ENCODE measurements around the gene SLC8A1. TPM values are rescaled to one million over a fixed set of nuclear protein-coding genes. Genes with fewer than 3 reads are reported as not detected.

Gene SLC8A1
- total RNA-seq, 1 donor from 2014 or later = 958 TPM

GRCh38 chr2:40466332-40466906, 14.5 kb upstream of the SLC8A1 start:
- ATAC-seq (ENCODE audit: poor library complexity) (no peak), DNase-seq (no peak)
- intact Hi-C loops (cut with DNase I) = no loop called here

GRCh38 chr2:40463112-40463511, 11.2 kb upstream of the SLC8A1 start:
- ATAC-seq (ENCODE audit: poor library complexity) (no peak), DNase-seq (no peak)
- intact Hi-C loops (cut with DNase I) = no loop called here

DNA sequence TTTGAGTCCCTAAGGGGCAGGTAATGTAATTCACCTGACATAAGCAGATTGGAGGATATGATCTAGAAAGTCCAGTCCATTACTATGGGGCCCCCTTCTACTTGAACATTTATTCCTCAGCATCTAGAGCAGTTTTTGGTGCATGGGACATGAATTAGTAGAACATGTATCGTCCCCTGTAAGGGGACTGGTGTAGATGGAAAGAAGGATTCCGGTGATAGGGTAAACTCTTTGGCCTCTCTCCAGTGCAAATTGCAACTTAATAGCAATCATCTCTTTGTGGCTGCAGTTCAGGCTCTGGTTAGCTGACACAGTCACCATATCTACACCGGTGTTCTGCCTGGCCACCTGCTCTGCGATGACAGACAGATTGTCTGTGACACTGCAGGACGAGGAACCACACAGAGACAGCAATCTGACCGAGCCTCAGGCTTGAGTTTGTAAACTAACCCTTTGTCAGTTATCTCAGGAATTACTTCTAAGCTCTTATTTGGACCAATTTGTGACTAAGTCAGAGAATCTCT, 6.4 kb upstream of the SLC8A1 start:
- DNase-seq (no peak), ATAC-seq (ENCODE audit: poor library complexity) (peak; percentile 39)
- intact Hi-C loops (cut with DNase I) = loop anchor here (10.0 kb wide), 1 partner anchor 86 kb away; no protein-coding TSS in a partner anchor

DNA sequence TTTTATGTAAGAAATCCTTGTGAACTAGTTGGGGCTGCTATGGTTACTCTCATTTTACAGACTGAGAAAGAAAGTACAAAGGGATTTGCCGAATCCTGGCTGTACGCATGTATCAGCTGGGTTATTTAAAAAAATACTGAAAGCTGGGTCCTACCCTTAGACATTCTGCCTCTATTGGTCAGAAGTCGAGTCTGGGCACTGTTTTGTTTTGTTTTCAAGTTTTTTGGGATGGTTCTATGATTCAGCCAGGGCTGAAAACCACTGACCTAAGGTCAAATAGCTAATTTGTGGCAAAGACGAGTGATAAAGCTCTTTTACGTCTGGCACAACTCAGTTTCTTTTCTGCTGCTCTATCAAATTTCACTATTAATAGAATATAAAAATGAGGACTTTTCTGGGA, 5.9 kb upstream of the SLC8A1 start:
- ATAC-seq (ENCODE audit: poor library complexity) (no peak), DNase-seq (no peak)
- intact Hi-C loops (cut with DNase I) = loop anchor here (10.0 kb wide), 1 partner anchor 87 kb away; no protein-coding TSS in a partner anchor

- ATAC-seq (ENCODE audit: poor library complexity) = no peak
- no peak for DNase-seq
- intact Hi-C loops (cut with DNase I) = loop anchor here (10.0 kb wide), 1 partner anchor 87 kb away; no protein-coding TSS in a partner anchor
Observed at GRCh38 chr2:40457366-40457765, 5.5 kb upstream of the SLC8A1 start.

- DNase-seq (no peak), ATAC-seq (ENCODE audit: poor library complexity) (no peak)
- intact Hi-C loops (cut with DNase I) = loop anchor here (10.0 kb wide), 1 partner anchor 88 kb away; no protein-coding TSS in a partner anchor
Observed at GRCh38 chr2:40456926-40457325, 5.0 kb upstream of the SLC8A1 start.

GRCh38 chr2:40455661-40456060, 3.8 kb upstream of the SLC8A1 start:
- intact Hi-C loops (cut with DNase I) = loop anchor here (10.0 kb wide), 1 partner anchor 89 kb away; no protein-coding TSS in a partner anchor
- no peak for DNase-seq
- peak; percentile 12 for ATAC-seq (ENCODE audit: poor library complexity)

DNA sequence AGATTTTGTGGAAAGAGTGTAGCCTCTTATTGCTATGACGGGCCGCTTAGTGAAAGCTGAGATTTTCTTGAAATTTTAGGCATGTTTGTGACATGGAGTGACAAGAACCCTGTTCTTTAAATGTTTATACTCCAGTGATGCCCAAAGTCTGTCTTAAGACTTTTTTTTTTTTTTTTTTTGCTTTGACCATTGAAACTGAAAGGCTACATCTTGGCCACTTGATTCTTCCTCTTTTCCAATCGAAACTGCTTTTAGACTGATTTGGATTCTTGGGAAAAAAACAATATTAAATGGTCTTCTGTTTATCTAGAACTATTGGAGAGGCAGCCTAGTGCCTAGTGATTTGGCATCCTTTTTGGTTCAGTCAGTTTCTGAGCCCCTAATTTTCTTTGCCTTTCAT, 2.4 kb upstream of the SLC8A1 start:
- ATAC-seq (ENCODE audit: poor library complexity) (no peak), DNase-seq (no peak)
- intact Hi-C loops (cut with DNase I) = loop anchor here (10.0 kb wide), 1 partner anchor 90 kb away; no protein-coding TSS in a partner anchor

- intact Hi-C loops (cut with DNase I) = loop anchor here (10.0 kb wide), 1 partner anchor 92 kb away; no protein-coding TSS in a partner anchor
- DNase-seq (no peak), ATAC-seq (ENCODE audit: poor library complexity) (no peak)
Observed at GRCh38 chr2:40452786-40453185, 896 bp upstream of the SLC8A1 start.

GRCh38 chr2:40450796-40451430, 977 bp downstream of the SLC8A1 start:
- ATAC-seq (ENCODE audit: poor library complexity) (peak; percentile 63), DNase-seq (peak; percentile 46)
- intact Hi-C loops (cut with DNase I) = loop anchor here (10.0 kb wide), 1 partner anchor 94 kb away; no protein-coding TSS in a partner anchor

DNA sequence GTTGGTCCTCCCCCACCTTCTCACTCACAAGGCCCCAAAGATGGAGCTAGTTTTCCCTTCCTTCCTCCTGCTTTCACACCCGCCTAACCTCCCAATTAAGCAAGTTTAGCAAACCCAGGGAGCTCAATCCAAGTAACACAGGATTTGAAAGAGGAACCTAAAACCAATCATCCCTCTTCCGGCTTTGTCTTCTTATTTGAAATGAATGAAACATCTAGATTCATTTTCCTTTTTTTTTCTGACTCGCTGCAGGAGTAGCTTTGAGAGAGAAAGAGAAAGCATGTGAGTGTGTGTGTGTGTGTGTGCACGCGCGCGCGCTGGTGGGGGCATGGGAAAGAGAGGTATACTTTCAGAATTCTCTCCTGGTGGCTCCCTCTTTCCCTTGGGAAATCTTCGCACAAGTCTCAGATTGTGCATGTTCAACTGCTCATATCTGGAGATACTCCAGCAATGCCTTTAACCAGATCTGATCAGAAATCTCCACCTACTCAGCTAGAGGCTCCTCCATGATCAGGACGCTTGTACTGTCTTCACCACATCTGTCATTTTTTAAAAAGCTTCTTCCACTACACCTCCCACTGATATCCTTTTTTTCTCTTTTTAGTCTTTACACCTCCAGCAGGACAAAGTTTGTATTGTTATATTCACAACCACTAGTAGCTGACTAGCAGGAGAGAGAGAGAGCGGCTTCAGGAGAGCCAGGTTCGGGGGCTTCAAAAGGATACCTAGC, 1.7 kb downstream of the SLC8A1 start:
- DNase-seq (no peak), ATAC-seq (ENCODE audit: poor library complexity) (peak; percentile 11)
- intact Hi-C loops (cut with DNase I) = loop anchor here (10.0 kb wide), 1 partner anchor 95 kb away; no protein-coding TSS in a partner anchor

DNA sequence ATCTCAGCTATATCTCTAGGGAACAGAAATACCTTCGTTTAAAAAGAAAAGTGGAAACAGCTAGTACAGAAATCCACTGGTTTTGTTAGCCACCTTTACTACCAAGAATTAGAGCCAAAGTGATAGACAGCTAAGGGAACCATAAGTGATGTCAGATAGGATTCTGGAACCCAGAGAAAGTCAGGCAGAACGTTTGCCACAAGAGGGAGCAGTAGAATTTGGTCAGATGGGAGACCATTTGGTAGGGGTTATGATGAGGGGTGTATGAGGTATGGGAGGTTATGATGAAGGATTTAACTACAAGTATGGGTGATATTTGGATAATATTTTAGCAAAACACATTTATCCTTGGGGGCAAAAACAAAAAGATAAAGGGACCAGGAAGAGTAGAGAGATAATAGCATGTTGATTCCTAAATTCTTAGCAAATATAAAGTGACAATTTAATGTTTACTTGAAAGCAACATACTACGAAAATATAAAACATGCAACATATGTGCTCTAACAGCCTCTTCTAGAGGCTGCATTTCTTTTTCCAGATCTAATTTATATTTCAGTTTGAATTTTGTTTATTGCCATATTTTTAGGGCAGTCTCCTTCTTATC, 3.3 kb downstream of the SLC8A1 start:
- DNase-seq (no peak), ATAC-seq (ENCODE audit: poor library complexity) (no peak)
- intact Hi-C loops (cut with DNase I) = no loop called here

GRCh38 chr2:40445467-40445866, 6.4 kb downstream of the SLC8A1 start:
- intact Hi-C loops (cut with DNase I) = no loop called here
- ATAC-seq (ENCODE audit: poor library complexity) = no peak
- no peak for DNase-seq

GRCh38 chr2:40440835-40441234, 11.1 kb downstream of the SLC8A1 start:
- ATAC-seq (ENCODE audit: poor library complexity) (no peak), DNase-seq (no peak)
- intact Hi-C loops (cut with DNase I) = no loop called here

GRCh38 chr2:40439473-40439872, 12.4 kb downstream of the SLC8A1 start:
- no peak for DNase-seq
- intact Hi-C loops (cut with DNase I) = no loop called here
- ATAC-seq (ENCODE audit: poor library complexity) = no peak

DNA sequence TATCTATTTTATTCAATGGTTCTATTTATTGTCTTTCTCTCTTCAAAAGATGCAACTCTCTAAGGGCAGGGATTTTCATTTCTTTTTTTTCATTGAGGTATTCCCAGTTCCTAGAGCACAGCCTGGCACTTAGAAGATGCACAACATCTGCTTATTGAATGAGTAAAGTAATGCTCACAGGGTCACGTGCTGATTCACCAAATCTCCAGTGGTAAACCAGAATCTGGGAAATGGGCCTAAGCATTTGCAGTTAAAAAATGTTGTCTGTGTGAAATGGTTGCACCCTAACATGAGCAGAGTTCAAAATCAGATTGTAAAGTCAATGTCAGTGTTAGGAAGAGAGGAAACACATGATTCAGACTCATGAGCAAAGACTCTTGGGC, 15.8 kb downstream of the SLC8A1 start:
- intact Hi-C loops (cut with DNase I) = no loop called here
- DNase-seq (no peak), ATAC-seq (ENCODE audit: poor library complexity) (no peak)

- intact Hi-C loops (cut with DNase I) = no loop called here
- peak; percentile 37 for ATAC-seq (ENCODE audit: poor library complexity)
- DNase-seq = no peak
Observed at GRCh38 chr2:40435426-40436092, 16.3 kb downstream of the SLC8A1 start.

DNA sequence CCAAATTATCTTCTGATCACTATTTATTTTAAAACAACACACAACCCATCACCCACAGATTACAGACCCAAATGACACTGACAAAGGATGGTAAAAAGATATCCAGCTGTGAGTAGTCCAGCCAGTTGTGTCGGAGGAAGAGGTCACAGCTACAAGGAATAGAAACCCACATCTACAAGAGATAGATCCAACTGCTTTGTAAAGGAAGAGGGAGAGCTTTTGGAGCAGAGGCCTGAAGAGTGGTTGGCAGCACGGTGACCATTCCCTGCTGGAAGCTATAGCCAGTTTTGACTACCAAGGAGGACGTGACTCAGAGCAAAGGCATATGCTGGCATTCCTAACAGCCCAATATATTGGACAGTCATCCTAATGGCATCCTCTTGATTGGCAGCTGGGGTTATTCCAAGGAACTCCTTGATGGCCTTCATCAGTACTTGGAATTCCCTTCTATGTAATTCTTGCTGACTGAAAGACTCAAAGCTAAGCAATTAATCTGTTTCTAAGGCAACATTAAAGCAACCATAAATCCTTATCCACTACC, 17.1 kb downstream of the SLC8A1 start:
- ATAC-seq (ENCODE audit: poor library complexity) (peak; percentile 30), DNase-seq (no peak)
- intact Hi-C loops (cut with DNase I) = no loop called here
